ENCODE data around the gene TREH.

GRCh38 chr11:118646393-118646792 is 33.1 kb downstream of the TREH start:
- TF ChIP-seq CTCF (IDR thresholded peaks at IDR 0.05 in 2 of 3, conservative IDR thresholded peaks at IDR 0.05 in 1 of 3; ENCODE audit: borderline replicate concordance in 1 of 3, insufficient read depth in 1 of 3, low read depth in 2 of 3, low read length in 2 of 3) (no peak), ZNF274 (IDR thresholded peaks at IDR 0.05; ENCODE audit: low read depth, low read length) (no peak), REST (IDR thresholded peaks at IDR 0.05; ENCODE audit: low read depth) (no peak), TCF7L2 (IDR thresholded peaks at IDR 0.05; ENCODE audit: borderline replicate concordance, extremely low read depth, insufficient read depth, insufficient read length) (no peak), EZH2 (IDR thresholded peaks at IDR 0.05) (no peak), ZBTB33 (IDR thresholded peaks at IDR 0.05; ENCODE audit: extremely low read depth, insufficient replicate concordance, low read length) (no peak), ZFX (IDR thresholded peaks at IDR 0.05) (no peak)
